Gastrocnemius medialis (tissue), 4 donors: ENCODE data around the gene PPP1R15B. TPM values are rescaled to one million over a fixed set of nuclear protein-coding genes. Genes with fewer than 3 reads are reported as not detected.

ENCODE experiments used
- ATAC-seq, 2 donors: fragments of 150-250 bp; one replicate each; pipeline ENCODE4 v1.9.1; 2016
- DNase-seq, 2 donors: peaks; one replicate each; pipeline ENCODE4 v3.0.0-alpha.2; 2019
- H3K27ac ChIP-seq, 4 donors: fragments of 200-600 bp; sonication (generic); 1 replicate in 1 of 4; 2 replicates in 3 of 4; pipeline ENCODE4 v1.5.1; 2016 to 2018; ENCODE audit warnings: mild to moderate bottlenecking in 2 of 4, moderate library complexity in 1 of 4
- H3K27me3 ChIP-seq, 3 donors: fragments of 200-600 bp; sonication (generic) in 2 of 3; 1 replicate in 1 of 3; 2 replicates in 2 of 3; pipeline versions ENCODE4 v1.5.1 to v1.6.0; 2016 to 2019; ENCODE audit warnings: mild to moderate bottlenecking in 1 of 3, moderate library complexity in 1 of 3
- H3K36me3 ChIP-seq, 2 donors: fragments of 200-600 bp; sonication (generic) in 1 of 2; one replicate each; pipeline ENCODE4 v1.5.1; 2017 to 2018
- H3K4me1 ChIP-seq, 2 donors: fragments of 200-600 bp; sonication (generic) in 1 of 2; one replicate each; pipeline ENCODE4 v1.5.1; 2016 to 2017; ENCODE audit warnings: mild to moderate bottlenecking in 2 of 2
- H3K4me3 ChIP-seq, 4 donors: fragments of 200-600 bp; sonication (generic) in 3 of 4; 1 replicate in 1 of 4; 2 replicates in 3 of 4; pipeline ENCODE4 v1.5.1; 2016 to 2019; ENCODE audit warnings: mild to moderate bottlenecking in 2 of 4
- H3K9me3 ChIP-seq, 3 donors: fragments of 200-600 bp; sonication (generic) in 2 of 3; 1 replicate in 1 of 3; 2 replicates in 2 of 3; pipeline ENCODE4 v1.5.1; 2016 to 2019
- CTCF ChIP-seq, 5 experiments: fragments of 450-650 bp in 3 of 5; fragments of 200-600 bp in 2 of 5; sonication (generic) in 2 of 5; IDR thresholded peaks in 4 of 5; conservative IDR thresholded peaks in 1 of 5; 1 replicate in 4 of 5; 2 replicates in 1 of 5; pipeline ENCODE4 v1.5.1; 2016 to 2019; ENCODE audit warnings: antibody characterized with exemption in 5 of 5, mild to moderate bottlenecking in 3 of 5, moderate library complexity in 3 of 5
- POLR2A ChIP-seq, 2 donors: fragments of 450-650 bp; IDR thresholded peaks; one replicate each; pipeline ENCODE4 v1.6.1; 2017; ENCODE audit warnings: antibody characterized with exemption in 2 of 2, mild to moderate bottlenecking in 2 of 2, moderate library complexity in 2 of 2
- in situ Hi-C, 4 donors: fragments of 200-750 bp; cut with MboI; loops; one replicate each; pipeline versions ENCODE4 v1.15.0 to v1.8.0; 2017; ENCODE audit warnings: low sequenced_read_pairs in 4 of 4
- intact Hi-C: fragments of 100-400 bp; cut with DNase I; formaldehyde crosslinking; loops from one replicate; pipeline ENCODE4 v1.15.1; 2023; ENCODE audit warnings: low total_unique reads
- total RNA-seq, 4 donors: library from RNA; depleted of rRNA; stranded (reverse); fragments of >200 nt; gene quantifications; one replicate each; pipeline versions ENCODE4 v1.1.0 to v1.2.3, GENCODE V29; 2016

The PPP1R15B gene
- total RNA-seq, 4 donors from 2014 or later = 23.8 to 33.0 (median 25.9) TPM

GRCh38 chr1:204449678-204450280, 38.2 kb upstream of the PPP1R15B start:
- H3K27me3 ChIP-seq = no peaks in the 10 kb centered on the region
- H3K4me3 ChIP-seq = peak overlapping the region; percentile 20 to 45 (median 34)
- peaks cover 65 to 75% of the 10 kb centered on the region in 2 donors for H3K4me1 ChIP-seq
- ATAC-seq = peak in 1 of 2 donors; percentile 6
- DNase-seq = peak in 1 of 2 donors; percentile 61
- peak overlapping the region; percentile 90 to 98 (median 94) for H3K27ac ChIP-seq
- H3K36me3 ChIP-seq = no peaks in the 10 kb centered on the region
- no peaks in the 10 kb centered on the region for H3K9me3 ChIP-seq
- in situ Hi-C loops (loop anchor here in 3 of 4 donors (5.0 kb wide), 1 partner anchor 53 kb away; no protein-coding TSS in a partner anchor), intact Hi-C loops (no loop called here)
- TF ChIP-seq POLR2A (IDR thresholded peaks at IDR 0.05) (no peak), CTCF (IDR thresholded peaks at IDR 0.05 in 4 of 5, conservative IDR thresholded peaks at IDR 0.05 in 1 of 5) (no peak)

GRCh38 chr1:204448991-204449677, 37.5 kb upstream of the PPP1R15B start:
- intact Hi-C loops (no loop called here), in situ Hi-C loops (loop anchor here in 3 of 4 donors (5.0 kb wide), 1 partner anchor 53 kb away; no protein-coding TSS in a partner anchor)
- H3K4me3 ChIP-seq = peak overlapping the region in 2 of 4 donors; percentile 34 to 45
- peak overlapping the region; percentile 90 to 98 (median 94) for H3K27ac ChIP-seq
- TF ChIP-seq CTCF (IDR thresholded peaks at IDR 0.05 in 4 of 5, conservative IDR thresholded peaks at IDR 0.05 in 1 of 5) = no peak
- TF ChIP-seq POLR2A (IDR thresholded peaks at IDR 0.05) = no peak
- ATAC-seq (no peak), DNase-seq (no peak)
- H3K27me3 ChIP-seq = no peaks in the 10 kb centered on the region
- no peaks in the 10 kb centered on the region for H3K9me3 ChIP-seq
- peaks cover 70 to 78% of the 10 kb centered on the region in 2 donors for H3K4me1 ChIP-seq
- H3K36me3 ChIP-seq = peaks cover 0 to 5% of the 10 kb centered on the region in 2 donors

GRCh38 chr1:204448344-204448964, 36.8 kb upstream of the PPP1R15B start:
- intact Hi-C loops = no loop called here
- Histone ChIP-seq H3K4me1 (peaks cover 70 to 82% of the 10 kb centered on the region in 2 donors), H3K27me3 (no peaks in the 10 kb centered on the region), H3K9me3 (no peaks in the 10 kb centered on the region), H3K36me3 (peaks cover 0 to 12% of the 10 kb centered on the region in 2 donors), H3K27ac (peak overlapping the region; percentile 90 to 98 (median 94)), H3K4me3 (no peak overlapping the region)
- DNase-seq (peak in 1 of 2 donors; percentile 70), ATAC-seq (no peak)
- in situ Hi-C loops = loop anchor here in 3 of 4 donors (5.0 kb wide), 1 partner anchor 54 kb away; no protein-coding TSS in a partner anchor
- TF ChIP-seq POLR2A (IDR thresholded peaks at IDR 0.05) = no peak
- no peak for TF ChIP-seq CTCF (IDR thresholded peaks at IDR 0.05 in 4 of 5, conservative IDR thresholded peaks at IDR 0.05 in 1 of 5)

GRCh38 chr1:204447736-204448135, 36.1 kb upstream of the PPP1R15B start:
- in situ Hi-C loops = loop anchor here in 3 of 4 donors (5.0 kb wide), 1 partner anchor 55 kb away; no protein-coding TSS in a partner anchor
- ATAC-seq = no peak
- peaks cover 0 to 17% of the 10 kb centered on the region in 2 donors for H3K36me3 ChIP-seq

More at GRCh38 chr1:204447736-204448135, 36.1 kb upstream of the PPP1R15B start:
- no peak for DNase-seq
- Histone ChIP-seq H3K27me3 (no peaks in the 10 kb centered on the region), H3K4me1 (peaks cover 70 to 82% of the 10 kb centered on the region in 2 donors), H3K4me3 (no peak overlapping the region), H3K27ac (peak overlapping the region; percentile 90 to 98 (median 94)), H3K9me3 (no peaks in the 10 kb centered on the region)
- TF ChIP-seq POLR2A (IDR thresholded peaks at IDR 0.05) (no peak), CTCF (IDR thresholded peaks at IDR 0.05 in 4 of 5, conservative IDR thresholded peaks at IDR 0.05 in 1 of 5) (no peak)
- intact Hi-C loops = no loop called here
